ENCODE results near the gene POR.

Gene POR

DNA sequence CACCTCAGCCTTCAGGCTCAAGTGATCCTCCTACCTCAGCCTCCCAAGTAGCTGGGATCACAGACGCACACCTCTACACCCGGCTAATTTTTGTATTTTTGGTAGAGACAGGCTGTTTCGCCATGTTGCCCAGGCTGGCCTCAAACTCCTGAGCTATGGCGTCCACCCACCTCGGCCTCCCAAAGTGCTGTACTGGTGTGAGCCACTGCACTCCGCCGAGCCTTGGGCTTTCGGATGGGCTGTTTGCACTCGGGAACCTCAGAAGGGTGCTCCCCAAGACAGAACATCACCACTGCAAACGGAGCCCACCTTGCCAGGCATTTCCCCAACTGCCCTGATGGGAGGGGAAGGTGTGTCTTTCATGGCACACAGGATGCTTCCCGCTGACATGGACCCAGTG lies 52.1 kb downstream of the POR start:
- TF ChIP-seq POLR2A (IDR thresholded peaks at IDR 0.05; ENCODE audit: extremely low read depth, insufficient read length) (no peak), MAX (IDR thresholded peaks at IDR 0.05; ENCODE audit: low read depth, low read length) (no peak), CTCF (IDR thresholded peaks at IDR 0.05; ENCODE audit: low read depth, low read length) (no peak), MYC (IDR thresholded peaks at IDR 0.05; ENCODE audit: low read depth, low read length) (no peak)
- no peak for DNase-seq (ENCODE audit: low read depth)
- H3K4me3 ChIP-seq (ENCODE audit: low read depth, low read length): no peak overlapping the region

DNA sequence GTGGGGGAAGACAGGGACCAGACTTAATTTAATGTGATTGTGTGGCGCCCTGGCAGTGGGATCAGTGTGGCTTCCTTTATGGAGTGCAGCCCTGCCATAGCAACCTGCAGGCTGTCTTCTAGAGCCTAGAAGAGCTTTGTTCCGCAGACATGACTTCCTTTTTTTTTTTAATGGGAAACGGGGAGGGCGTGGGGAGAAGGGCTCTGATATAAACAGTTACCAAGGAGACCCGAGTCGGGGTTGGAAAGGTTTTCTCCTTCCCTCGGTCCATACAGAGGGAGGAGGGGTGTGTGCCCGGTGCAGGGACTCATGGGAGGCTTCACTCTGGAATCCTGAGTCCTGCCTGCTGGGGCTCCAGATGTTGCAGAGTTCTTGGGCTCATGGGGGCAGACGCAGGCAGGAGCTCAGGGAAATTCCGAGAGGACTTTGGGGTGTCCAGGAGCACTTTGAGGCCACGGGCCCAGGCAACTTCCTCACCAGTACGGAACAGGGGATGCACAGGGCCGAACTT lies 52.6 kb downstream of the POR start:
- no peak for TF ChIP-seq MYC (IDR thresholded peaks at IDR 0.05; ENCODE audit: low read depth, low read length)
- no peak for TF ChIP-seq CTCF (IDR thresholded peaks at IDR 0.05; ENCODE audit: low read depth, low read length)
- no peak for TF ChIP-seq POLR2A (IDR thresholded peaks at IDR 0.05; ENCODE audit: extremely low read depth, insufficient read length)
- TF ChIP-seq MAX (IDR thresholded peaks at IDR 0.05; ENCODE audit: low read depth, low read length): no peak
- DNase-seq (ENCODE audit: low read depth): peak; percentile 65
- no peak overlapping the region for H3K4me3 ChIP-seq (ENCODE audit: low read depth, low read length)

DNA sequence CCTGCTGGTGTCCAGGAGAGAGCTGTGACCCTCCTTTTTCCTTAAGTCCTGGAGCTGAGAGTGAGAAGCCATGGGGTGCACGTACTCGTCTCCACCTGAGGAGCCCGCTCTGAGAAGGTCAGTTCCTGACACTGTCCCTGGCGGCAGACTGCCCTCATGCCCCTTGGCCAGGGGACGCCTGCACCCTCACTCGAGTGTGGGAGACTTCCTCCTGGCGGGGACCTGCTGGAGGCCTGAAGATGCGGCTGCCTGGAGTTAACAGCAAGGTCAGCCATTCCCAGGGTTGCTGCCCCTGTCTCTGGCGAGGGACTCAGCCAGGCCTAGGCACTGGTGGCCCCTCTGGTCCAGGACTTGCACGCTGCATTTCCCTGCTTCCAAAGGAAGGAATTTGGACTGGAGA lies 53.1 kb downstream of the POR start:
- no peak for DNase-seq (ENCODE audit: low read depth)
- TF ChIP-seq POLR2A (IDR thresholded peaks at IDR 0.05; ENCODE audit: extremely low read depth, insufficient read length): no peak
- TF ChIP-seq MYC (IDR thresholded peaks at IDR 0.05; ENCODE audit: low read depth, low read length): no peak
- no peak overlapping the region for H3K4me3 ChIP-seq (ENCODE audit: low read depth, low read length)

- no peak for DNase-seq (ENCODE audit: low read depth)
- no peak for TF ChIP-seq POLR2A (IDR thresholded peaks at IDR 0.05; ENCODE audit: extremely low read depth, insufficient read length)
- no peak for TF ChIP-seq MYC (IDR thresholded peaks at IDR 0.05; ENCODE audit: low read depth, low read length)
- no peak for TF ChIP-seq CTCF (IDR thresholded peaks at IDR 0.05; ENCODE audit: low read depth, low read length)
- no peak for TF ChIP-seq MAX (IDR thresholded peaks at IDR 0.05; ENCODE audit: low read depth, low read length)
- H3K4me3 ChIP-seq (ENCODE audit: low read depth, low read length): no peak overlapping the region
Measured at GRCh38 chr7:75968561-75969001, 53.6 kb downstream of the POR start.

DNA sequence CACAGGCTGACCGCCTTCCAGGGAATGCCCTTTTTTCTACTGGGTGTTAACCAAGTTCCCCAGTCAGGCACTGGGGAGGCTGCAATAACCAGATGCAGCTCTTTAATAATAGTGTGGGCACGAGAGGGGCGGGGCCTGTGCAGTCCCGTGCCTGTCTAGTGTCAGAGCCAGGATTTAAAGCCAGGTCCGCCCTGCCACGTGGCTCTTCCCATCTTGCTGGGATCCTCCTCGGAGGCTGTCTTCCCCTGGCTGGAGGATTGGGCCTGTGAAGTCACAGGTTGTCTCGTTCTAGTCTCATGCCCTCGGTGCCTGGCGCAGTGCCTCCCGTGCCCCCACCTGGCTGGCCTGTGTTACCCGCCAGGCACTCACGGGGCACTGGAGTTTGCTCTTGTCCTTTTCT lies 54.2 kb downstream of the POR start:
- DNase-seq (ENCODE audit: low read depth): no peak
- no peak overlapping the region for H3K4me3 ChIP-seq (ENCODE audit: low read depth, low read length)
- TF ChIP-seq MYC (IDR thresholded peaks at IDR 0.05; ENCODE audit: low read depth, low read length): no peak
- TF ChIP-seq MAX (IDR thresholded peaks at IDR 0.05; ENCODE audit: low read depth, low read length): no peak
- no peak for TF ChIP-seq POLR2A (IDR thresholded peaks at IDR 0.05; ENCODE audit: extremely low read depth, insufficient read length)
- TF ChIP-seq CTCF (IDR thresholded peaks at IDR 0.05; ENCODE audit: low read depth, low read length): no peak

- H3K4me3 ChIP-seq (ENCODE audit: low read depth, low read length): no peak overlapping the region
- TF ChIP-seq POLR2A (IDR thresholded peaks at IDR 0.05; ENCODE audit: extremely low read depth, insufficient read length) (no peak), MYC (IDR thresholded peaks at IDR 0.05; ENCODE audit: low read depth, low read length) (no peak), CTCF (IDR thresholded peaks at IDR 0.05; ENCODE audit: low read depth, low read length) (no peak), MAX (IDR thresholded peaks at IDR 0.05; ENCODE audit: low read depth, low read length) (no peak)
- DNase-seq (ENCODE audit: low read depth): no peak
Measured at GRCh38 chr7:75969704-75970498, 54.9 kb downstream of the POR start.
